ACC112 (cell line): ENCODE measurements around the gene SND1.

ENCODE experiments used
- H2AFZ ChIP-seq: fragments of 200-600 bp; sonication (generic); one replicate; pipeline ENCODE4 v1.6.0; 2017; ENCODE audit warnings: antibody characterized with exemption, low read length; ENCODE audit not compliant: unreplicated experiment
- H3K27ac ChIP-seq: fragments of 200-600 bp; sonication (generic); 2 replicates; pipeline ENCODE4 v1.5.1; 2014; ENCODE audit warnings: low read depth, mild to moderate bottlenecking, antibody characterized with exemption, low read length, moderate library complexity
- H3K27me3 ChIP-seq: fragments of 200-600 bp; sonication (generic); 2 replicates; pipeline ENCODE4 v1.6.1; 2014; ENCODE audit warnings: mild to moderate bottlenecking, antibody characterized with exemption, low read length, moderate library complexity, mixed read lengths; ENCODE audit not compliant: insufficient read depth
- H3K36me3 ChIP-seq: fragments of 200-600 bp; sonication (generic); 2 replicates; pipeline ENCODE4 v1.6.1; 2016; ENCODE audit warnings: mild to moderate bottlenecking, antibody characterized with exemption, low read length, moderate library complexity, mixed read lengths; ENCODE audit not compliant: insufficient read depth
- H3K4me1 ChIP-seq: fragments of 200-600 bp; sonication (generic); one replicate; pipeline ENCODE4 v1.6.1; 2016; ENCODE audit warnings: low read length, mixed read lengths; ENCODE audit not compliant: insufficient read depth, unreplicated experiment, control insufficient read depth
- H3K4me3 ChIP-seq: fragments of 200-600 bp; sonication (generic); 2 replicates; pipeline ENCODE4 v1.5.1; 2014; ENCODE audit warnings: mild to moderate bottlenecking, low read depth, low read length
- H3K79me2 ChIP-seq: fragments of 200-600 bp; sonication (generic); one replicate; pipeline ENCODE4 v1.6.0; 2016; ENCODE audit warnings: low read length; ENCODE audit not compliant: control insufficient read depth, unreplicated experiment, insufficient read depth

SND1 gene

DNA sequence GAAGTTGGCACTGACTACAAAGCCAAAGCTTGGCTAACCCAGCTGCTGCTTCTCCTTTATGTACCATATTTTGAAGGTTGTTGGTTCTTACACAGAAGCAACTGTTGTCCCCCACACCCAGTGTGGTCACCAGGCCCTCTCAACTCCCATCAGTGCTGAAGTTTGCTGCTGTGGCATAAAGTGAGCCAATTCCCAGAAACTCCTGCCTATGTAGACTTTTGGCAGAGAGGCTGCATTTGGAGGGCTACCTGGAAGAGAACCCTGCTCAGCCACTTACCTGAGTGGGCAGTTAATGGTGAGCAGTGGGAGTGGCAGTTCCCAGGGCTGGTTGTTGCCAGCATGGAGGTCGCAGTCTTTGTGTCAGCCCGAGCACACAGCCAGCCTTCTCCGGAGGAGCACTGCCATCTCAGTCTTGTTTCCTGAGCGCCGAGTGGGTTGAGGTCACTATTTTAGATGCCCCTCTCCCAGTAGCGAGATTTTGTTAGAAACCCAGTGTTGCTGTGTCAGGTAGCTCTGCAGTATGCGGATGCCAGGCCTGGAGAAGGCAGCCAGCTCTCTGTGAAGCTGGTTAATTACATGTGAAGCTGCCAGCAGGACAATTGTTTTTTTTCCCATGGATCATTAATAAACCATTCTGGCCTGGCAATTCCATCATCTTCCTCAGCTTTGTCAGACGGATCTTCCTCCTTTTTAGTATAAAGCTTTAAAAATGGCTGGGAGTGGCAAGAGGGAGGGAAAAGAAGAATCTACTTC, 354.7 kb downstream of the SND1 start:
- Histone ChIP-seq H2AFZ (no peak overlapping the region), H3K27ac (no peak overlapping the region), H3K79me2 (no peaks in the 10 kb centered on the region), H3K4me3 (no peak overlapping the region), H3K27me3 (no peaks in the 10 kb centered on the region), H3K4me1 (no peaks in the 10 kb centered on the region), H3K36me3 (peaks cover 5% of the 10 kb centered on the region; the same call in 1 of the 2 replicates)

DNA sequence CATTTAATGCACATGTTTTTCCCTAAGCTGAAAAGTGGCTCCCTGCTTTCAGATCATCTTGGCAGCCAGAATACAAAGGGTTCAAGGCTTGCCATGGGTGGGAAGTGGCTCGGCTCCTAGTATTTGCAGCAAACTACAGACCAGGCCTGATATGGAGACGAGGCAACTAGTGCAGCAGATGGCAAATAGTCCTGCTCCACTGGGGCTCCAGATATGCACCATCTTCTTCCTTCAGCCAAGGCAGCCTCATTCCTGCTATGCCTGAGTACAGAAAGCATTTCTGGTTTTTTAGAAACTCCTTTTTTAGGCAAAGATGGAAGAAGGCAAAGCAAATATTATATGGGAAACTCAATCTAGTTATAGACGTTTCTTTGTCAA, 355.3 kb downstream of the SND1 start:
- Histone ChIP-seq H3K36me3 (peaks cover 5% of the 10 kb centered on the region; the same call in 1 of the 2 replicates), H3K27ac (no peak overlapping the region), H3K27me3 (no peaks in the 10 kb centered on the region), H2AFZ (no peak overlapping the region), H3K79me2 (no peaks in the 10 kb centered on the region), H3K4me3 (no peak overlapping the region), H3K4me1 (no peaks in the 10 kb centered on the region)

DNA sequence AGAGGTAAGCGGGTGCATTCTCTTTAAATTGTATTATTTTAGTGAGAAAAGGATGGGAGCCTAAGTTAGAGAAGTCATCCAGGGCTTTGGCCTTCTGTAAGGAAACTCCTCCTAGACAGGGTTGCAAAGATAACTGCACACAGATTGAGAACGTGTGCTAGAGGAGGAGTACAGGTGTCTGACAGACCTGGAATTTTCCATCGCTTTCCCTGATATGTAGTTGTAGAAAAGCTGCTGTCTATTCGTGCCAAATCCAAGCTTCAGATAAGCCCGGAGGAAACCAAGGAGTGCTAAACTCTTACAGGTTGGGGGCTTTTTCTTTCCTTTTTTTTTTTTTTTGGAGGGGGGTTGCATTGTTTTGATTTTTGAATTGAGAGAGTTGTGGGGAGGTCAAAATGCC, 356.1 kb downstream of the SND1 start:
- H3K4me1 ChIP-seq, result no peaks in the 10 kb centered on the region
- no peaks in the 10 kb centered on the region for H3K27me3 ChIP-seq
- no peaks in the 10 kb centered on the region for H3K79me2 ChIP-seq
- no peak overlapping the region for H3K27ac ChIP-seq
- H2AFZ ChIP-seq, result no peak overlapping the region
- no peak overlapping the region for H3K4me3 ChIP-seq
- 0 out of 2 replicates have a peak, but pooled peaks cover 5% of the 10 kb centered on the region for H3K36me3 ChIP-seq

DNA sequence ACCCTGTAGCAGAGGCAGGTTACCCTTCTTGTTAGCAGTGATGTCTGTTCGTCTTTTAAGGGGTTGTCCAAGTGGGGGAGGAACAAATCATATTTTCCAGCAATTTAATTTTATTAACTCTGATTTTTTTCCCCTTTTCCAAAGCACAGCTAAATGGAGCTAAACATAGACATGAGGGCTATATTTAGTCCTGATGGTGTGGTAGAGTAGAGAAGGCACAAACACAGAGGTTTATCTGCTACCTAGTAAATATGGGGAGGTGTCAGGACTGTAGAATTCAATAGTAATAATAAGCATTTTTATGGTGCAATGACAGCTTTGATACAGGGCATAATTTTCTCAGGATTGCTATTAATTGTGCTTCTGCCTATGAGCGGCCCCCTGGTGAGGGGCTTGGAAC, 356.8 kb downstream of the SND1 start:
- Histone ChIP-seq H3K27ac (no peak overlapping the region), H3K79me2 (no peaks in the 10 kb centered on the region)

DNA sequence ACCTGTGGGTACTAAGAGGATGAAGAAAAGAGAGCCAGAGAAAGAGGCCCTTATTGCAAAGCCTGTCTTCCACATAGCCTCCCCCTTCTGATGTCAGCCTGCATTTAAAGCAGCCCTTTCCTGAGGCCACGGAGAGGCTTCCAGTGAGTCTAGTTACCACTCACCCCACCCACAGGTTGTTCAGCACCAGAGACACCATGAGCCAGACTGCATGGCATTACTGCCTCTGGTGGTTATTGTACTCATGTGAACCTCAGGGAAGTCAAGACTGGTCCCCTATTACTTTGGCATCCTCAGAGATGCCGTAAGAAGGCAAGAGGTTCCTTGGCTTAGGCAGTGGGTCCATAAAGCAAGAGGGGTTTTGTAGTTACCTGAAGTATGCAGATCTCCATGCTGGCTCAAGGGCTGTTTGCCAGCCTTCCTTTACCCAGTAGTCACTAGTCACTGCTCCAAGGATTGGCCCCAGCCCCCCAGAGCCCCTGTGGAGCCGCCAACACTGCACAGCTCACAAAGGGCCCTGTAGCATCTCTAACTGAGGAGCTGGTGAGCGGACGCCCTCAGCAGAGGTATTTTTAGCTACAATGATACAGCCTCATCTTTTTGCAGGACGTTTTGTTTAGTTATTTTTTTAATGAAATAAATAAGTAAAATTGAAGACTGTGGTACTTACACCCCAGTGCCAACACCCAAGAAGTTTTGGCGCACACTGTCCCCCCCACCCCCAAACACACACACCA, 358.6 kb downstream of the SND1 start:
- no peak overlapping the region for H3K4me3 ChIP-seq
- H3K27ac ChIP-seq, result no peak overlapping the region
- H2AFZ ChIP-seq, result no peak overlapping the region
- H3K4me1 ChIP-seq, result no peaks in the 10 kb centered on the region
- H3K36me3 ChIP-seq, result 0 out of 2 replicates have a peak, but pooled peaks cover 5% of the 10 kb centered on the region
- no peaks in the 10 kb centered on the region for H3K79me2 ChIP-seq
- H3K27me3 ChIP-seq, result no peaks in the 10 kb centered on the region

More for the DNA sequence above, 356.8 kb downstream of the SND1 start:
- Histone ChIP-seq H3K4me3 (no peak overlapping the region), H3K4me1 (no peaks in the 10 kb centered on the region), H3K27me3 (no peaks in the 10 kb centered on the region), H2AFZ (no peak overlapping the region), H3K36me3 (0 out of 2 replicates have a peak, but pooled peaks cover 5% of the 10 kb centered on the region)

DNA sequence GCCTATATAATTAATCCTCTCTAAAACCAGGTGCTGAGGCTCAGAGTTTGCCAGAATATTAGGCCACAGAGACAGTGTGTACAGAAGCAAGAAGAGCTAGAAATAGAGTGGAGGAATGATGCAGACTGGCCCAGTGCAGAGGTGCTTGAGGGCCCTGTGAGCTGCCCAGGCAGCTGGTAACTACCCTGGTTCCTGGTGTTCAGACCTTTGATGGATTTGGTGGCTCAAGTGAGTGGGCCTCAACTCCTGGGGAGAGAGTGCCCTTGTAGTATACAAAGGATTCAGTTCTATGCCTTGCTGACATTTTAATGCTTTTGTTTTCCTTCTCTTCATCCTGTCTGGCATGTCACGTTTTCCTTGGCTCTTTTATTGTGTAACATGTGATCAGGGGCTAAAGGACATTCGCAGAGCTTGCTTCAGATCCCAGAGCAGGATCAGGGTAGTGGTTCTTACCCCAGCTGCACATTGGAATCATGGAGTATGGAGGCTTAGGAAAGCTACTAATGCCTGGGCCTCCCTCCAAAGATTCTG, 359.2 kb downstream of the SND1 start:
- 0 out of 2 replicates have a peak, but pooled peaks cover 5% of the 10 kb centered on the region for H3K36me3 ChIP-seq
- H3K4me3 ChIP-seq, result no peak overlapping the region
- H3K27me3 ChIP-seq, result no peaks in the 10 kb centered on the region
- no peak overlapping the region for H2AFZ ChIP-seq
- no peaks in the 10 kb centered on the region for H3K79me2 ChIP-seq
- no peaks in the 10 kb centered on the region for H3K4me1 ChIP-seq
- no peak overlapping the region for H3K27ac ChIP-seq

DNA sequence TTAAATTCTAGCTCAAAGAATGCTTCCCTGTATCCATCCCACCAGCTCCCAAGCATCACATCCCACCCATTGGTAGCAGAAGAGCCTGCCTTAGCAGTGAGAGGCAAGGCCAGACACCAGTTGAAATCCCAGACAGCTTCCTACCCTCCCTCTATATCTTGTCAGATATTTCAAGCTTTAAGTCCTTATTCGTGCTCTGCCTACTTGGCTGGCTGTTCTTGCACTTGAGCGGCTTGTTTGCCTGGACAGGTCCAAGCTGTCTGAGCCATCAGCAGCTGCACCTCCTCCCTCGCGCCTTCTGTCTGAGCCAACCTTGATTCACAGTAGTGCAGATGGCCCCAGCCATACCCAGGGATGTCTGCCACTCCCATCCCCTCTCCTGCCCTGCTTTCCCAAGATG, 362.8 kb downstream of the SND1 start:
- peaks cover 16% of the 10 kb centered on the region for H3K4me1 ChIP-seq
- H3K79me2 ChIP-seq, result no peaks in the 10 kb centered on the region
- H3K4me3 ChIP-seq, result no peak overlapping the region
- H3K27ac ChIP-seq, result no peak overlapping the region
- H2AFZ ChIP-seq, result no peak overlapping the region
- 0 out of 2 replicates have a peak, but pooled peaks cover 4% of the 10 kb centered on the region for H3K36me3 ChIP-seq
- no peaks in the 10 kb centered on the region for H3K27me3 ChIP-seq

DNA sequence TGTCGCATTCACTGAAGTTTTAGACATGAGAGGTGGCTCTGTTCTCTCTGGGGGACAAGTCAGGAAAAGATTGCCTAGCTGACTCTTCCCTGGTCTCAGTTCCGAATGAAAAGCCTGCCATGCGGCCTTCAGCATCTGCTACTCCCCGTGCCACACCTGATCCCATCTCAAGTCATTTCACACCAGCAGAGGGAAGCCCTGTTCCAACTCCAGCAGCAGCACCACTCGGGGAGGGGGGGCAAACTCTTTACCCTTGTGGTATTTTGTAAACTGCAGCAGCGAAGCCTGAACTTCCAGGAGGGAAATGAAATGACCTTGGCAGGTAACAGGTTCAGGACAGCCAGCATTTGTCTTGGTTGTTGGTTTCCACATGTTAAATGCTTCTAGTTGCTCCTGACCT, 365.5 kb downstream of the SND1 start:
- Histone ChIP-seq H3K4me1 (peaks cover 24% of the 10 kb centered on the region), H3K36me3 (no peaks in the 10 kb centered on the region; the same call in 1 of the 2 replicates), H3K4me3 (no peak overlapping the region), H2AFZ (no peak overlapping the region), H3K27ac (no peak overlapping the region), H3K27me3 (no peaks in the 10 kb centered on the region), H3K79me2 (no peaks in the 10 kb centered on the region)

DNA sequence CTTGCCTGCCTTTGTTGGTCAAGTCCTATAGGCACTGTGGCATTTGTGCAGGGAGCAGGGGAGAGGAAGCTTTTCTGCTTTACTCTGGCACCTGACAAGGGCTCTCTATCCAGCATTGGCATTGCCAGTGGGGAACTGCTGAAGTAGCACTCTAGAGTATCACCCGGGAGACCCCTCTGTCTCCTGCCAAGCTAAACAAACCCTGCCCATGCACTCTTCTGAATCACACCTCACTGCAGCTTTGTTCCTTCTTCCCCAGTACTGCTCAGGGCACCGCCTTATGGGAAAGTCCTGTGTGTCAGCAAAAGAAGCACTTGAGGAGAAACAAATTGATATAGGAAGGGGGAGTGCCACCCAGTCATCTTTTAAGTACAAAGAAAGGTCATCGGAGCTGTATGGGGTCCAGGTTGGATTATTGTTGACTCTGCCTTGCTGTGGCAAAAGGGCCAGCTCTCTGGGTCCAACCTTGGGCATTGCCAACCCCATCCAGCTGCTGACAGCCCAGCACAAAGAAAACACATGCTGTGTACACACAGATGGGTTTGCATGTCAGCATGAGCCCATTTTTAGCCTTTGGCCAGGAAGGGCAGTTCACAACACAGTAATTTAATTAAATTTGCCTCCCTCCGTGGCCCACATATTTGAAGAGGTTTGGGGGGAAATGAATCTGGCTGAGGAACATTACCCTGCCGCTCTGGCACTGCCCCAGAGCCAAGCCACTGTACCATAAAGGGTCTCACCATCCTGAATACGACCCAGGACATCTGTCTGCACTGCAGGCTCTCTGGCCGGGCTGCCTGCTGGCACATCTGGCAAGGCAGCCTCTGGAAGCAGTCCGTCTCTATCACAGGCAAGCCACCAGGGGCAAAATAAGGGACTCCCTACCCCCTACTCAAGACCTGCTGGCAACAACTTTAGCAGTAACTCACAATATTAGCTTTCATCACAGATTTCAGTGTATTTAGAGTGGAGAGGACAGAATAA, 366.2 kb downstream of the SND1 start:
- Histone ChIP-seq H3K27me3 (no peaks in the 10 kb centered on the region), H3K4me1 (peaks cover 31% of the 10 kb centered on the region), H3K4me3 (no peak overlapping the region), H3K27ac (no peak overlapping the region), H2AFZ (no peak overlapping the region), H3K36me3 (no peaks in the 10 kb centered on the region; the same call in 1 of the 2 replicates), H3K79me2 (no peaks in the 10 kb centered on the region)

DNA sequence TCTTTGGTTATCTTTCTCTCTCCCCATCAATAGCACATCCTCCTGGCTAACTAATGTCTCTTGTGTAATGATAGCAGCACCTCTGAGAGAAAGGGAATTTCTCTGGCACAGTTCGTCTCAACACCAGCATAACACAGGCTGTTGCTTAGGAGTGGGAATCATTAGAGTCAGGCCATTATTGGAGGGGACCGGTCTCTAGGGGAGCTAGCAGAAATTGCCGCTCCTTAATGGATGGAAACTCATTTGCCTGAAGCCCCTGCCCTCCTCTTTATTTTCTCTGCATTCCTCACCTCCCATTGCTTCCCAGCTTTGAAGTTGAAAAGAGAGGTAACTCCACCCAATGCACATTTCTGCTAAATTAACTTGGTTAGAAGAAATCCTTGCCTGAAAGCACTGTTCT, 367.3 kb downstream of the SND1 start:
- H3K4me3 ChIP-seq, result no peak overlapping the region
- no peaks in the 10 kb centered on the region; the same call in 1 of the 2 replicates for H3K36me3 ChIP-seq
- H3K27ac ChIP-seq, result no peak overlapping the region
- no peaks in the 10 kb centered on the region for H3K79me2 ChIP-seq
- H2AFZ ChIP-seq, result no peak overlapping the region
- H3K4me1 ChIP-seq, result peaks cover 36% of the 10 kb centered on the region
- H3K27me3 ChIP-seq, result no peaks in the 10 kb centered on the region
